Measurements from ENCODE around the gene AGT.
"Not testable (repeated sequence)": the region's sequence is repeated elsewhere in the genome, so short reads cannot be mapped to it uniquely, and the experiment has no call there.

Gene AGT

DNA sequence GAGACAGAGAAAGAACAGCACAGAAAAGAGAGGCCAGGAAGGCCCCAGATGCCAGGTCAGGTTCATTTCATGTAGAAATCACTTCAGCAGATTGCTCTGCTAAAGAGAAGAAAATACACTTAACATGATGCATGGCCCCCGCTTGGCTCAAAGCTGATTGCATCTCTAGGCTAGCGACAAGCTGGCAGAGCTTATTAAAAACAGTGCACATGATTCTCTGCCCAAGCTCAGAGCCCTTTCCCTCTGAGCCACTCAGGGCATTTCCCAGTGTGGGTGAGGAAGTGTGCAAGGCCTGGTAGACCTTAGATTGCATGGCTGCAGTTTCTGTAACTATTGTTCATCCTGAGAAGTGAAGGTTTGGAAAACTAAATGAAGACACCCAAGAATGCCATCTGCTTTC is 30.0 kb upstream of the AGT start:
- no peak for DNase-seq

DNA sequence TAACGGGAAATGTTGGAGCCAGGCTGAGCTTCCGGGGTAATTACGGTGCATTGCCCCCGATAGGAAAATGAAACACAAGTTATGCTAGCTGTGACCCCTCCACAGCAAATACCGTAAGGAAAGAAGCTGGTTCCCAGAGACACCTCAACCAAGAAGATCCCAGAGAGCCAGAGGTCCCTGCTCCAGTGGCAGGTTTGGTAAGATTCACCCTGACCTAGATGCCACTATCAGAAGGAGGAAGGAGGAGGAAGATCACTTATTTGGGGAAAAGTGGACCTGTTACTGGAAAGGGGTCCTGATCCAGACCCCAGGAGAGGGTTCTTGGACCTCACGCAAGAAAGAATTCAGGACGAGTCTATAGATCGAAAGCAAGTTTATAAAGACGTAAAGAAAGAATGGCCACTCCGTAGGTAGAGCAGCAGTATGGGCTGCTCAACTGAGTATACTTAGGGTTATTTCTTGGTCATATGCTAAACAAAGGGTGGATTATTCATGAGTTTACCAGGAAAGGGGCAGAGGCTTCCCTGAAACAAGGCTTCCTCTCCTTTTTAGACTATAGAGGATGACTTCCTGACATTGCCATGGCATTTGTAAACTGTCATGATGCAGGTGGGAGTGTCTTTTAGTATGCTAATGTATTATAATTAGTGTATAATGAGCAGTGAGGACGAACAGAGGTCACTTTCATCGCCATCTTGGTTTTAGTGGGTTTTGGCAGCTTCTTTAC is 25.8 kb upstream of the AGT start:
- no peak for DNase-seq

DNA sequence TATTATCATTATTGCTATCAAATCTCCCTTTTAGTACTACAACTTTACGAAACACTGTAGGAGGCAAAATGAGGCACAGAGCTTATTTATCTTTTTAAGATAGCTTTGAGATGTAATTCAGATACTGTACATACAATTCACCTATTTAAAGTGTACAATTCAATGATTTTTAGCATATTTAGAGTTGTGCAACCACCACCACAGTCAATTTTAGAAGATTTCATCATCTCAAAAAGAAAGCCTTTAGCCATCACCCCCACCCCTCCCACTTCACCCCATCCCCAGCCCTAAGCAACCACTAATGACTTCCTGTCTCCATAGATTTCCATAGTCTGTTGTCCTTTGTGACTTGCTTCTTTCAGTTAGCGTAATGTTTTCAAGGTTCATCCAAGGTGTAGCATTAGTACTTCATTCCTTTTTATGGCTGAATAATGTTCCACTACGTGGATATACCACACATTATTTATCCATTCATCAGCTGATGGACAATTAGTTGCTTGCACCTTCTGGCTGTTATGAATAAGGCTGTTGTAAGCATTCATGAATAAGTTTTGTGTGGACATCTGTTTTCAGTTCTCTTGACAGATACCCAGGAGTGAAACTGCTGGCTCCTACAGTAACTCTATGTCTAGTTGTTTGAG is 23.8 kb upstream of the AGT start:
- DNase-seq: no peak

DNA sequence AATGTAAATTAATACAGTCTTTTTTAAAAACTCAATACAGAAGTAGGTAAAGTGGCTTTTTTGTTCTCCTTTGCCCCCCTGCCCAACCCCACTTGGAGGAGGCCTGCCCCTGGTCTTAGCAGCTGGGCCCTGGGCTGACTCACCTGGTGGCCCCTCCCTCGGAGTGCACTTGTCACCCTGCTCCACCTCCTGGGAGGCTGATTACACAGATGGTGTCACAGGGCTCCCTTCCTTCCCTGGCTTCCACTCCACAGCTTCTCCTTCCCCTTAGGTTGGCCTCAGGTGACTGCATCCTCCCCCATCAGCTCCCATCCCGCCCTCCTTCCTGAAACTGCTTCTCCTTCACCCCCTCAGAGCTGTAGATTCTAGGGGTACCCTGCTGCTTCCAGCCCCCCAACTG is 21.5 kb upstream of the AGT start:
- DNase-seq: no peak

DNA sequence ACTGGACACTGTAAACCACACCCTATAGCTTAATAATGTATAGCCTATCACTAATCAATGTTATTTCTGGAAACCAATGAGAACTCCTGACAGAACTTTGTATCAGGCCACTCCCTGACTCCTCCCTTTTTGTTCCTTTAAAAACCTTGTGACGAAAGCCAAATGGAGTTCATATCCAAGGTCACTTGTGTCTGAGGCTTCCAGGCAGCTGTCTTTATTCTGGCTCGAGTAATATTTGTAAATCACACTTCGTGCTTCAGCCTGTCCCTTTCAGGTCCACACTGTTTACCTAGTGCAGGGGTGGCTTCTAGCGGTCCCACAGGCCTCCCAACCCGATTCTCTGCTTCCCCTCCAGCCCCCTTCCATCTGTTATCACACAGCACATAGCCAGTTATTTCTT is 17.1 kb upstream of the AGT start:
- no peak for DNase-seq

DNA sequence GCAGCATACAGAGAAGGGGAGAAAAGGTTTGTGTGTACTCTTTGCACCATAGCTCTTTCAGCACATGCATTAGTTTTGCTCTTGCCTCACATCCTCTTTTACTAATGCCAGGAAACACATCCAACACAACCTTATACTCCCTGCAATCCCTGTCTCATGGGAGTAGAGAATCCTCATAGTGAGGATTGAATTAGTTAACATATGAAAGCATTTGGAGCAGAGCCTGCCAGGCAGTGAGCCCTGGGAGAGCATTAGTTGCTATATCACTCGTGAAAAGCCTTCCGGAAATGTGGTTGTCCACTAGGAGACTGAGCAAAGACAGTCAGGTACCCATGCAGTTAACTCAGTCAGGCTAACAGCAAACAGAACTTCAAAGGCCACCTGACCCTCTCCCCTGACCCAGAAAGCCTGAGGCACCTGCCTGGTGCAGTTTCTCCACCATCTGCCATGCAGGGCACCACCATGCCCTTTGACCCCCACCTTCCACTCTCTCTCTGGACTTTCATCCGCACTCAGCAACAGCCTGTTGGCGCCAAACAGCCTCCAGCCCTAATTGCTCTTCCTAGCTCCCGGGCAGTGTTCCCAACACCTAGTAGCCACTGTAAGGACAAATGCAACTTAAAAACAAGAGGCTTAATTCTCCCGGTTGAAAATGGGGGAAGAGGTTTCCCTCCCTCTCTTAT is 14.9 kb upstream of the AGT start:
- no peak for DNase-seq

DNA sequence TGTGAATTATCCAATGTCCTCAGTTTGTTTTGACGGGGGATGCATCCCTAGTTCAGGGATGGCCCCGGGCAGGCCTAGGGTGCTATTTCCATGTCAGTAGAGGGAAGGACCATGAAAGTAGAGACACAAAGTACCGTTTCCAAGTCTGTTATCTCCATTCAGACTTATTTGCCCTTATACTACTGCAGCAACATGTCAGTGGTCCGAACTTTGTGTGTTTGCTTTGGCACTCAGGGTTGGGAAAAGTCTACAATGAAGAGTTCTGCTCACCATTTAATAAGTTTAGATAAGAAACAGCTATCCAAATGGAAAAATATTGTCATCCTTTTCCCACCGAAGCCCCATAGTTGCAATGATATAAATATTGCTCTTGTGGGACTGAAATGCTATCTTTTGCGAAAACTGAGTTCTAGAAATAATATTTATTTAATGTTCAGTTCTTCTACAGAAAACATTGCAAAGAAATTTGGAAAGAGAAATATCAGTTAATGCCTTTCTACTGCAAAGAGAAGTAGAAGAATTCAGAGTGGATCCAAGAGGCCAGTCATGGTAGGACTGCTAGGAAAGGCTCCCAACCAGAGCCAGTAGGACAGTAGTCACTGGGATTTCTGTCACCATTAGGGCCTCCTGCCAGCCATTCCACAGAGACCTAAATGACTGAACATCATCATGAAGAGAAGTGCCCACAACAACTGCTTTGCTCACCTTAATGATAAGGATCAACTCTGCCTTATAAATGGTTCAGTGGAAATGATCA is 11.5 kb upstream of the AGT start:
- no peak for DNase-seq

DNA sequence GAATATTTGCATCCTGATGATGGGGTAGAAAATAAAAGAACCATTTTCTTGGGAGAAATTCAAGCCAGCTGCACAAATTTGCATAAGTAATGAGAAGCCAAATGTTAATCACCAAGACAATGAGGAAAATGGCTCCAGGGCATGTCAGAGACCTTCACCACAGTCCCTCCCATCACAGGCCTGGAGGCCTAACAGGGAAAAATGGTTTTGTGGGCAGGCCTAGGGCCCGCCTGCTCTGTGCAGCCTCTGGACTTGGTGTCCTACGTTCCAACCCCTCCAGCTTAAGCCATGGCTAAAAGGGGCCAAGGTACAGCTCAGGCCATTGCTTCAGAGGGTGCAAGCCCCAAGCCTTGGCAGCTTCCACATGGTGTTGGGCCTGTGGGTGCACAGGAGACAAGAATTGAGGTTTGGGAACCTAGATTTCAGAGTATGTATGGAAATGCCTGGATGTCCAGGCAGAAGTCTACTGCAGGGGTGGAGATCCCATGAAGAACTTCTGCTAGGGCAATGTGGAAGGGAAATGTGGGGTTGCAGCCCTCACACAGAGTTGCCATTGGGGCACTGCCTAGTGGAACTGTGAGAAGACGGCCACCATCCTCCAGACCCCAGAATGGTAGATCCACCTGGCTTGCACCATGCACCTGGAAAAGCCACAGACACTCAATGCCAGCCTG is 8.1 kb upstream of the AGT start:
- not testable (repeated sequence) for DNase-seq

DNA sequence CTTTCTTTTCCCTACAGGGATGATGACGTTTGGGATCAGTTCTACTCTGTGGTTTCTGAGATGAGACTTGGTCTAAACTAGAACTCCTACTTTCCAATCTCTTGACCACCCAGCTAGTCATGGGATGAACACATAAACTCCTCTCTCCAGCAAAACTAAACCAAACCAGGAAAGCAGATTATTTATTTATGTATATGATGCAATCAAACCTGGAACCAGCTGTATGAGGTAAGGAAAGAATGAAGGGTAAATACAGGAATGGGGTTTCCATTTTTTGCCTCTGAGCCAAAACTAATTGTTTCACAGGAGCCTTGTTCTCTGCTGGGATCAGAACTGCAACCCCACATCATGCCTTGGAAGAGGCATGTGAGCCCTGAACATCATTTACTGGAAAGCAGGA is 3.3 kb upstream of the AGT start:
- no peak for DNase-seq

DNA sequence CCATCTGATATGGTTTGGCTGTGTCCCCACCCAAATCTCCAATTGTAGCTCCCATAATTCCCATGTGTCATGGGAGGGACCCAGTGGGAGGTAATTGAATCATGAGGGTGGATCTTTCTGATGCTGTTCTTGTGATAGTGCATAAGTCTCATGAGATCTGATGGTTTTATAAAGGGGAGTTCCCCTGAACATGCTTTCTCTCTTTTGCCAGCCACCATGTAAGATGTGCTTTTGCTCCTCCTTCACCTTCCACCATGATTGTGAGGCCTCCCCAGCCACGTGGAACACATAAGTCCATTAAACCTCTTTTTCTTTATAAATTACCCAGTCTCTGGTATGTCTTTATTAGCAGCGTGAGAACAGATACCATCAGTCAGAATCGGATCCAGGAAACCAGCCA is 2.5 kb upstream of the AGT start:
- not testable (repeated sequence) for DNase-seq

DNA sequence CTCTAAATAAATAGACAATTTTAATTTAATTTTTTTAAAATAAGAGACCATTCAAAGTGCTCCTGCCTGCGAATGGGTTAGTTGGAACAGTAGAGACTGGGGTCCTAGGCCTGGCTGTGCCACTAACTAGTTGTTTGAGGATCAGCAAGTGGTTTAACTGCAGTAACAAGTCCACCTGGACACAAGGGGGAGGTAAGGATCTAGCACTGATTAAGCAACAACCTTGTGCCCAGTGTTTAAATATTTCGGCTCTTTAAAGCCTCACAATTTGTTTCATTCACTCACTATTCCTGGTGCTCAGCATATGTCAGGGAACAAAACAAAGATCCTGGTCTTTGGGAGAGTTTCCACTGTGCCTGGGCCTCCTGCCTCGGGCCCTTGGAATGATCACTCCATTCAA is 1.6 kb upstream of the AGT start:
- no peak for DNase-seq

DNA sequence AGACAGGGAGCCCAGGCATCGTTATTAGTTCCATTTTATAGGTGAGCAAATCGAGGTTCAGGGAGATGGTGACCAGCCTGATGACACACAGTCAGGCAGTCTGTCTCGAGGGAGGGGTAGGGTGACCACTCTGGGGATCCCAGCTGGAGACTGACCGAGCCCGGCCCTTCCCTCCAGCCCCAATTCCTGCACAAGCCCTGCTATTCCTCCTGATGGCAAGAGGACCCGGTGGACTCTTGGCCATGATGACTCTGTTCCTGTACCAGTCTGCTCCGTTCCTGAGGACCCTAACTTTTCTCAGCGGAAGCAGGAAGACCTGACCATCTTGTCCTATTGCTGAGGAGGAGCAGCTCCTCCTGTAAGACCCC is 391 bp downstream of the AGT start:
- DNase-seq: no peak

DNA sequence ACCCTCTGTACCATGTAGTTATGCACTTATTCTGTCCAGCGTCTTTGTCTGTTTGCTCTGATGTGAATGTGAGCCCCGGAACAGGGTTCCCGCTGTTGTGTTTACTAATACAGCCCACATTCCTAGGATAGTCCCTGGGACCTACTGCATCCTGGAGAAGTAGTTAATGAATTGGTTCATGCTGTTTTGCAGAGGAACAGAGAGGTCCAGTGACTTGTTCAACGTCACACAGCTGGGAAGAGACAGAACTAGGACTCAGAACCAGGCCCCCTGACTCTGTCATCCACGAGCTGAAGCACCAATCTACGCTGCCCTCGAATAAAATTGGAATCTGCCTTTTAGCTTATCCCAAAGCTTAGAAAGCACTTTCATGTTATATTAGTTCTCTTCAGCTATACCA is 784 bp downstream of the AGT start:
- no peak for DNase-seq

DNA sequence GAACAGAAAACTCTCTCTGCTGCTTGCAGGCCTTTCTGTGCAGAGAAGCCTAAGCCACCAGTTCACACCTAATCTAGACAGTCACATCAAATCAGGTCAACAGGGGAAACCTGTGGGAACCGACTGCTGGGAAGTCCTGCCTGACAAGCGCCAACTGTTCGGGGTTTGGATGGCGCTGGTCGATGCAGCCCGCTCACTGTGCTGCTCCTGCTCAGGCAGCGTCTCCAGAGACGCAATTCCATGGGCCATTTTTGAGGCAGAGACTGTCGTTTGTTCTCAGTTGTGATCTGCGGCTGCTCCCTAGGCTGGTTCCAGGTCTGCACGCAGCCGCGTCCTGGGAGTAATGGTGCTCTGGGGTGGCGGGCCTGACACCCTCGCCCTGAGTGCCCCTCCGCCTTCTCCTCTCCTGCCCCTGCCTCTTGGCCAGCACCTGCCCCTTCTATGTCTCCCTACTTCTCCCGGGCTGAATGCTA is 1.4 kb downstream of the AGT start:
- no peak for DNase-seq

DNA sequence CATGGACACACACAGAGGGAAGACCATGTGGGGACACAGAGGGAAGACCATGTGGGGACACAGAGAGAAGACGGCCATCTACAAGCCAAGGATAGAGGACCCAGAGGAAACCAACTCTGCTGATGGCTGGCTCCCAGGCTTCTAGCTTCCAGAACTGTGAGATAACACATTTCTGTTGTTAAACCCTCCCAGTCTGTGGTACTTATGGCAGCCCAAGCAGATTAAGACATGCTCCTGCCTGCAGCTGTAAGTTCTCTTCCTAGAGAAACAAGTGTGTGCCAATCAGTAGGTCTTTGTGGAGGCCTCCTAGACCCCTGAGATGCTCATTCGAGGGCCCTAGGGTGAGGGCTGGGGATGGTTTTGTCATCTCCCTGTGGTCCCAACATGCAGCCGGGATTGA is 2.7 kb downstream of the AGT start:
- no peak for DNase-seq

DNA sequence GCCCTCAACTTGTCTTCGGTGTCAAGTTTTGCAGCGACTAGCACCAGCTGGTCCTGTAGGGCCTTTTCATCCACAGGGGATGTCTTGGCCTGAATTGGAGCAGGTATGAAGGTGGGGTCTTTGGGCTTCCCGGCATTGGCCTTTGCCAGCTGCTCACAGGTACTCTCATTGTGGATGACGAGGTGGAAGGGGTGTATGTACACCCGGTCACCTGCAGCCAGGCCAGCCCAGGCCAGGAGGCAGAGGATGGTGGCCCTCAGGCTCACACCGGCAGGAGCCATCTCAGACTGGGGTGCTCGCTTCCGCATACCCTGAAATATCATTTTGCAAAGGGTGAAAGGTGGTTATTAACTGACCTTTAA is 3.4 kb downstream of the AGT start:
- no peak for DNase-seq

DNA sequence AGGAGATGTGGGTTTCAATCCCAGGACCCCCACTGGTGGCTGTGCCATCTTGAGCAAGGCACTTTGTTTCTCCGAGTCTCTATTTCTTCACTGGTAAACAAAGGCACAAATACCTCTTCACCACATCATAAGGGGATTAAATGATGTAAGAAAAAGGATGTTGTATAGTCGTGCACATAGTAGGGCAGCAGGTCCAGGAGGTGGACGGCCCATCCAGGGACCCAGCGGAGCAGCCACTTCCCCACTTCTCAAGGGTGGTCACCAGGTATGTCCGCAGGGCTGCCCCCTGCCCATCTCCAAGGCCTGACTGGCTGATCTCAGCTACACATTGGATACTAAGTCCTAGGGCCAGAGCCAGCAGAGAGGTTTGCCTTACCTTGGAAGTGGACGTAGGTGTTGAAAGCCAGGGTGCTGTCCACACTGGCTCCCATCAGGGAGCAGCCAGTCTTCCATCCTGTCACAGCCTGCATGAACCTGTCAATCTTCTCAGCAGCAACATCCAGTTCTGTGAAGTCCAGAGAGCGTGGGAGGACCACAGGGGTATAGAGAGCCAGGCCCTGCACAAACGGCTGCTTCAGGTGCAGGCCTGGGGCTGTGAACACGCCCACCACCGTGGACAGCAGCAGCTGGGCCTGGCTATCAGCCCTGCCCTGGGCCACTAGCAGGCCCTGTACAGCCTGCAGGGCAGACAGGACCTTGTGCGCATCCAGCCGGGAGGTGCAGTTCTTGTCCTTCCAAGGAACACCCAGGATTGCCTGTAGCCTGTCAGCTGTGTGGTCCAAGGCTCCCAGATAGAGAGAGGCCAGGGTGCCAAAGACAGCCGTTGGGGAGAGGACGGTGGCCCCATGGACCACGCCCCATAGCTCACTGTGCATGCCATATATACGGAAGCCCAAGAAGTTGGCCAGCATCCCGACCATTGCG is 4.0 kb downstream of the AGT start:
- DNase-seq: no peak

DNA sequence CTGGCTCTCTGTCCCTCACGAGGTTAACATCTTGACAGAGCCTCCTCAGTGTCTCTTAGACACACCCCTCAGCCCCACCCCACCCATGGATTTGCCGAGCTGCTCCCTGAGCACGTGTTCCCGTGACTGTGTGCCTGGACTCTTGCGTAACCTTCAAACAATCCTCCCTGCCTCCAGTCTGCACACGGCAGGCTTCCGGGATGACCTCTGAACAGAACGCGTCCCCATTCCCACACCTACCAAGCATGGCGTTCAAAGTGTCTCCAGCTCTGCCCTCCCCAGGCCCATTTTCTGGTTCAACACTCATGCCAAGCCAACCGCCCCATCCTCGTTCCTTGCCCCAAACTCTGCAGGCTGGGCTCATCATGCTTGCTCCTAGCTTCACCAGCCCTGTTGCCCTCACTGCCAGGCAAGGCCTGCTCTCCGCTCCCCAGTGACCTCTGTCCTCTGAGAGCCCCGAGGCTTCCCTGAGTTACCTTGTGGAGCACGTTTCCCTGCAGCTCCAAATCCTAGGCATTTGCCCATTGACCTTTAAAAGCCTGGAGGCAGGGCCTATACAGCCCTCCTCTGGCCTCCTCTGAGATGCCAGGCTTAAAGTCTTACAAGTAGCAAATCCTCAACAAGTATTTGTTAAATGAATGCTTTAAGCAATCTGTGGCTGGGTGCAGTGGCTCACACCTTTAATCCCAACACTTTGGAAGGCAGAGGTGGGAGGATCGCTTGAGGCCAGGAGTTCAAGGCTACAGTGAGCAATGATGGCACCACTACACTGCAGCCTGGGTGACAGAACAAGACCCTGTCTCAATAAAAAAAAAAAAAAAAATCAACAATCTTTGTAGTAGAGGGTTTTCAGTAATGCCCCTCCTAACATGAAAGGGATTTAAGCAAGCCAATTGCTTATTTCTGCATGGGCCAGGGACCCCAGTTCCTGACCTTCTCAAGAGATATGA is 5.0 kb downstream of the AGT start:
- no peak for DNase-seq

DNA sequence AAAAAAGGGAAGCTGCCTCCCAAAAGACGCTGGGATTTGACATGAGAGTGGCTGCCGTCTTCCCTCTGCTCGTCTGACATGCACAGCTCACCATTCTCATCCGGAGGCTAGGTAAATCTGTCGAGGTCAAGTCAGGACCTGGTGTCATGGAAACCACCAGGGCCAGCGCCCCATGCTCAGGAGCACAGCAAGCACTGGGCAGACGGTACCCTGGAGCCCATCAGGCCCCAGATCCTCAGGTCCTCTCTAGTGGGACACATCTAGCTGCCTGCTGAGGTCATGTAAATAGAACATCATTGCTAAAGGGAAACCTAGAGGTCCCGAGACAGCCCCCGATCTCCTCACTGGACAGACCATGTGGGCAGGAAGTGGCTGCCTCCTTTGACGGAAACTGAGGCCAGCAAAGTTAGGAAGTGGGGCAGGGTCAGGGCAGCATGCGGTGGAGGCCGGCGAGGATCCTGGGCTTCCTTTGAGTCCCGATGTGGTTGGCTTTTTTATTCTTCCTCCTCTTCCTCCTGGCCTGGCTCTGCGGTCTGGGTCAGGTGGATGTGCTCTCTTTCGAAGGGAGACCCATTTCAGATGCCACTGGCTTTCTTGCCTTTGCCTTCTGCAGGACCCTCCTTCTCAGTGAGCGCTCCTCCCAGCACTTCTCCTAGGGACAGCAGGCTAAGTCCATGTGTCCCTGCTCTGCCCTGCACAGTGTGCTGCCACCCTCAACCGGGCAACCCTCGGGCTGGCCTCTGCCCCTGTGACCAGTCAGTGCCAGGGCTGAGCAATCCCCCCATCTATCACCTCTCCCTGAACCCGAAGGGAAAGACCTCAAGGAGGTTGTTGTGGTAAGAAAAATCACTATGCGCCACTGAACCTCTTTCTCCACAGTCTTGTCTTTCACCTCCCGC is 5.9 kb downstream of the AGT start:
- no peak for DNase-seq
